ENCODE data around the gene PRMT2.

GRCh38 chr21:46626536-46626935 lies 8.9 kb upstream of the PRMT2 start:
- TF ChIP-seq CEBPB (IDR thresholded peaks at IDR 0.05) (no peak), TCF12 (IDR thresholded peaks at IDR 0.05; ENCODE audit: low read depth) (no peak), USF1 (IDR thresholded peaks at IDR 0.05) (no peak), ZBTB7A (IDR thresholded peaks at IDR 0.05; ENCODE audit: low read depth) (no peak), EP300 (IDR thresholded peaks at IDR 0.05; ENCODE audit: borderline replicate concordance) (no peak), MAX (IDR thresholded peaks at IDR 0.05) (no peak), TAF1 (IDR thresholded peaks at IDR 0.05; ENCODE audit: low read depth) (no peak), YY1 (IDR thresholded peaks at IDR 0.05; ENCODE audit: low read depth) (no peak), EGR1 (IDR thresholded peaks at IDR 0.05) (no peak), FOXM1 (IDR thresholded peaks at IDR 0.05; ENCODE audit: borderline replicate concordance, low read depth) (no peak), REST (IDR thresholded peaks at IDR 0.05; ENCODE audit: low read depth) (no peak)
